OCI-LY1 (cell line): ENCODE data around the gene COX7A1.

Experiments used
- H2AFZ ChIP-seq: fragments of 200-600 bp; sonication (generic), shearing (Covaris generic); 2 replicates; pipeline ENCODE4 v1.6.0; 2014; ENCODE audit warnings: antibody characterized with exemption, mild to moderate bottlenecking, low read length
- H3F3A ChIP-seq: fragments of 200-600 bp; sonication (generic), shearing (Covaris generic); 2 replicates; pipeline ENCODE4 v1.6.0; 2014; ENCODE audit warnings: mild to moderate bottlenecking, antibody characterized with exemption, low read length, moderate library complexity; ENCODE audit not compliant: insufficient read depth
- H3K27ac ChIP-seq: fragments of 200-600 bp; sonication (generic); 2 replicates; pipeline ENCODE4 v1.5.1; 2014; ENCODE audit warnings: low read length, mixed run types, mild to moderate bottlenecking, low read depth; ENCODE audit not compliant: poor library complexity, severe bottlenecking
- H3K27me3 ChIP-seq: fragments of 200-600 bp; sonication (generic); 2 replicates; pipeline ENCODE4 v1.6.0; 2014; ENCODE audit warnings: antibody characterized with exemption, mild to moderate bottlenecking, low read length, moderate library complexity; ENCODE audit not compliant: insufficient read depth
- H3K36me3 ChIP-seq: fragments of 200-600 bp; sonication (generic); 2 replicates; pipeline ENCODE4 v1.6.1; 2014; ENCODE audit warnings: mild to moderate bottlenecking, antibody characterized with exemption, low read length, moderate library complexity, mixed read lengths; ENCODE audit not compliant: insufficient read depth
- H3K4me1 ChIP-seq: fragments of 200-600 bp; sonication (generic); 2 replicates; pipeline ENCODE4 v1.5.1; 2014; ENCODE audit warnings: mild to moderate bottlenecking, low read length, moderate library complexity; ENCODE audit not compliant: insufficient read depth, severe bottlenecking
- H3K4me2 ChIP-seq: fragments of 200-600 bp; sonication (generic), shearing (Covaris generic); 2 replicates; pipeline ENCODE4 v1.6.1; 2014; ENCODE audit warnings: low read length
- H3K4me3 ChIP-seq: fragments of 200-600 bp; sonication (generic); 2 replicates; pipeline ENCODE4 v1.5.1; 2014; ENCODE audit warnings: low read length, low read depth, mild to moderate bottlenecking, mixed read lengths; ENCODE audit not compliant: poor library complexity, severe bottlenecking
- H3K79me2 ChIP-seq: fragments of 200-600 bp; shearing (Covaris generic); 2 replicates; pipeline ENCODE4 v1.6.1; 2016; ENCODE audit warnings: mixed run types, low read length, mixed read lengths; ENCODE audit not compliant: insufficient read depth
- H3K9ac ChIP-seq: fragments of 200-600 bp; sonication (generic), shearing (Covaris generic); 2 replicates; pipeline ENCODE4 v1.6.1; 2014; ENCODE audit warnings: mild to moderate bottlenecking, low read length, mixed read lengths
- H3K9me2 ChIP-seq: fragments of 200-600 bp; sonication (generic), shearing (Covaris generic); 2 replicates; pipeline ENCODE4 v1.6.1; 2014; ENCODE audit warnings: low read depth, mild to moderate bottlenecking, low read length, mixed read lengths
- H3K9me3 ChIP-seq: fragments of 200-600 bp; shearing (Covaris generic); 2 replicates; pipeline ENCODE4 v1.6.1; 2014; ENCODE audit warnings: low read length, mixed read lengths
- H4K20me1 ChIP-seq: fragments of 200-600 bp; sonication (generic), shearing (Covaris generic); 2 replicates; pipeline ENCODE4 v1.6.0; 2016; ENCODE audit warnings: mild to moderate bottlenecking, low read length; ENCODE audit not compliant: insufficient read depth
- EZH2 ChIP-seq: fragments of 200-600 bp; sonication (generic), shearing (Covaris generic); IDR thresholded peaks from 2 replicates; pipeline ENCODE4 v1.8.0; 2017; ENCODE audit warnings: borderline replicate concordance, mixed run types, mild to moderate bottlenecking, antibody characterized with exemption, low read length, moderate library complexity, mixed read lengths
- TF ChIP-seq, protein P1 (sequence below): fragments of 200-600 bp; sonication (generic), shearing (Covaris generic); IDR thresholded peaks from 2 replicates; pipeline ENCODE4 v1.5.1; 2017; ENCODE audit warnings: mild to moderate bottlenecking, antibody characterized with exemption, low read length, moderate library complexity, mixed read lengths

The COX7A1 gene

GRCh38 chr19:36110487-36111199 is 41.6 kb downstream of the COX7A1 start, which contains the start of gene OVOL3:
OVOL3 (plus strand) TSS chr19:36111143; CDS start chr19:36111203, 60 bp downstream.
- H3K79me2 ChIP-seq, result no peaks in the 10 kb centered on the region
- H3K27me3 ChIP-seq, result no peaks in the 10 kb centered on the region
- 0 out of 2 replicates have a peak, but pooled peaks cover 2% of the 10 kb centered on the region for H3F3A ChIP-seq
- H3K9me2 ChIP-seq, result no peaks in the 10 kb centered on the region
- H3K9ac ChIP-seq, result no peak within 1 kb of the TSS
- TF ChIP-seq, protein P1, sequence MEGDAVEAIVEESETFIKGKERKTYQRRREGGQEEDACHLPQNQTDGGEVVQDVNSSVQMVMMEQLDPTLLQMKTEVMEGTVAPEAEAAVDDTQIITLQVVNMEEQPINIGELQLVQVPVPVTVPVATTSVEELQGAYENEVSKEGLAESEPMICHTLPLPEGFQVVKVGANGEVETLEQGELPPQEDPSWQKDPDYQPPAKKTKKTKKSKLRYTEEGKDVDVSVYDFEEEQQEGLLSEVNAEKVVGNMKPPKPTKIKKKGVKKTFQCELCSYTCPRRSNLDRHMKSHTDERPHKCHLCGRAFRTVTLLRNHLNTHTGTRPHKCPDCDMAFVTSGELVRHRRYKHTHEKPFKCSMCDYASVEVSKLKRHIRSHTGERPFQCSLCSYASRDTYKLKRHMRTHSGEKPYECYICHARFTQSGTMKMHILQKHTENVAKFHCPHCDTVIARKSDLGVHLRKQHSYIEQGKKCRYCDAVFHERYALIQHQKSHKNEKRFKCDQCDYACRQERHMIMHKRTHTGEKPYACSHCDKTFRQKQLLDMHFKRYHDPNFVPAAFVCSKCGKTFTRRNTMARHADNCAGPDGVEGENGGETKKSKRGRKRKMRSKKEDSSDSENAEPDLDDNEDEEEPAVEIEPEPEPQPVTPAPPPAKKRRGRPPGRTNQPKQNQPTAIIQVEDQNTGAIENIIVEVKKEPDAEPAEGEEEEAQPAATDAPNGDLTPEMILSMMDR, result no peak
- TF ChIP-seq EZH2, result no peak
- H3K4me2 ChIP-seq, result no peak within 1 kb of the TSS
- peaks cover 37% of the 10 kb centered on the region for H3K36me3 ChIP-seq
- no peaks in the 10 kb centered on the region for H3K9me3 ChIP-seq
- no peak within 1 kb of the TSS for H3K4me3 ChIP-seq
- H2AFZ ChIP-seq, result no peak within 1 kb of the TSS
- no peak within 1 kb of the TSS for H3K27ac ChIP-seq
- H3K4me1 ChIP-seq, result peaks cover 11% of the 10 kb centered on the region
- no peaks in the 10 kb centered on the region for H4K20me1 ChIP-seq

DNA sequence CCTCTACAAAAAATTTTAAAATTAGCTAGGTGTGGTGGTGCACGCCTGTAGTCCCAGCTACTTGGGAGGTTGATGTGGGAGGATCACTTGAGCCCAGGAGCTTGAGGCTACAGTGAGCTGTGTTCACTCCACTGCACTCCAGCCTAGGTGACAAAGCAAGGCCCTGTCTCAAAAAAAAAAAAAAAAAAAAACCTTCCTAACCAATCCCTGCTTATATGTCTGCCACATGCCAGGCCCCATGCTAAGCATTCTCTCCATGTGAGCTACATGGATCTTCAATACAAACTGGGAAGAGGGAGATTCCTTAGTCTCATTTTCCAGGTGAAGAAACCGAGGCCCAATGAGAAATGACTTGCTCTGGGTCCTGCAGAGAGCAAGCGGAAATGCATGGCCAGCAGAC is 43.6 kb downstream of the COX7A1 start:
- Histone ChIP-seq H3K79me2 (no peaks in the 10 kb centered on the region), H3K4me2 (no peak overlapping the region), H3K27me3 (no peaks in the 10 kb centered on the region), H3K9me3 (no peaks in the 10 kb centered on the region), H3K27ac (no peak overlapping the region), H4K20me1 (no peaks in the 10 kb centered on the region), H3K4me3 (no peak overlapping the region), H3K9ac (no peak overlapping the region), H2AFZ (no peak overlapping the region), H3F3A (0 out of 2 replicates have a peak, but pooled peaks cover 2% of the 10 kb centered on the region), H3K4me1 (peaks cover 5% of the 10 kb centered on the region), H3K36me3 (peaks cover 55% of the 10 kb centered on the region), H3K9me2 (no peaks in the 10 kb centered on the region)
- TF ChIP-seq, protein P1, result no peak

- H3F3A ChIP-seq, result 0 out of 2 replicates have a peak, but pooled peaks cover 2% of the 10 kb centered on the region
- H3K9ac ChIP-seq, result no peak overlapping the region
- no peak for TF ChIP-seq EZH2
- TF ChIP-seq, protein P1, result no peak
- no peaks in the 10 kb centered on the region for H3K27me3 ChIP-seq
- no peaks in the 10 kb centered on the region for H3K9me3 ChIP-seq
- no peaks in the 10 kb centered on the region for H3K79me2 ChIP-seq
- H3K36me3 ChIP-seq, result peaks cover 57% of the 10 kb centered on the region
- H4K20me1 ChIP-seq, result no peaks in the 10 kb centered on the region
- H3K9me2 ChIP-seq, result no peaks in the 10 kb centered on the region
- no peak overlapping the region for H3K27ac ChIP-seq
- no peaks in the 10 kb centered on the region for H3K4me1 ChIP-seq
- no peak overlapping the region for H2AFZ ChIP-seq
- no peak overlapping the region for H3K4me3 ChIP-seq
- H3K4me2 ChIP-seq, result no peak overlapping the region
These were observed 45.3 kb downstream of the COX7A1 start for GRCh38 chr19:36106991-36107390.
